Chondrocyte (in vitro differentiated cells): ENCODE results near the gene ARL13A. TPM values are rescaled to one million over a fixed set of nuclear protein-coding genes. Genes with fewer than 3 reads are reported as not detected.

Experiments used
- DNase-seq: peaks from one replicate; pipeline ENCODE4 v3.0.0; 2021; ENCODE audit warnings: mixed read lengths, low spot score
- H3K27ac Mint-ChIP-seq: one replicate; pipeline ENCODE4 v1.8.0; 2021; ENCODE audit warnings: mild to moderate bottlenecking, moderate library complexity, mixed read lengths; ENCODE audit not compliant: unreplicated experiment
- H3K27me3 Mint-ChIP-seq: 2 replicates; pipeline ENCODE4 v1.8.0; 2021; ENCODE audit warnings: low read depth, mixed read lengths
- H3K36me3 Mint-ChIP-seq: 2 replicates; pipeline ENCODE4 v1.8.0; 2021; ENCODE audit warnings: low read depth, mixed read lengths
- H3K4me1 Mint-ChIP-seq: 2 replicates; pipeline ENCODE4 v1.8.0; 2021; ENCODE audit warnings: low read depth, mild to moderate bottlenecking, mixed read lengths
- H3K4me3 Mint-ChIP-seq: one replicate; pipeline ENCODE4 v1.8.0; 2021; ENCODE audit warnings: mild to moderate bottlenecking, moderate library complexity, mixed read lengths; ENCODE audit not compliant: unreplicated experiment
- H3K9me3 Mint-ChIP-seq: 2 replicates; pipeline ENCODE4 v1.8.0; 2021; ENCODE audit warnings: low read depth, mixed read lengths
- total RNA-seq: library from RNA; stranded (reverse); gene quantifications from 3 replicates; pipeline ENCODE4 v1.2.1, GENCODE V29; 2021
- TF ChIP-seq, protein P1 (sequence below): fragments of 200-600 bp; sonication (generic); IDR thresholded peaks from 2 replicates; pipeline ENCODE4 v1.5.0; 2021; ENCODE audit warnings: antibody characterized with exemption, mild to moderate bottlenecking, moderate library complexity

ARL13A gene
- total RNA-seq, 1 donor from 2014 or later, result not detected

DNA sequence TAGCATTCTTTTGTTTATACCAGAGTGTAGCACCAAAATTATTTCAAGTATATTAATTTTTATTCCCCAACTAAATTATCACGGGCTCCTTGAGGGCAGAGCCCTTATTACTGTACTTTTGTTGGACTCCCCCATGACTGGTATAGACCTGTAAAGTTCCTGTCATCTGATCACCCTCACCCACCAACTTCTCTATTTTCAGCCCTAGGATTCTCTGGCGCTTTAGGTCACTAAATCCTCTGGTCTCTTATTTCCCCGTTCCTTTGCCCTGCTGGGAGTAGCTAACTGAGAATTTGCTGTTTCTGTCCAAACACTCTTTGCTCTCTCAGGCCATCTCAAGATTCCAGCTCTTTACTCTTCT is 37.6 kb upstream of the ARL13A start:
- peaks cover 14% of the 10 kb centered on the region for H3K9me3 Mint-ChIP-seq
- DNase-seq, result no peak
- no peak overlapping the region for H3K27ac Mint-ChIP-seq
- peaks cover 5% of the 10 kb centered on the region for H3K4me1 Mint-ChIP-seq
- H3K36me3 Mint-ChIP-seq, result peaks cover 5% of the 10 kb centered on the region
- H3K4me3 Mint-ChIP-seq, result no peak overlapping the region
- no peaks in the 10 kb centered on the region for H3K27me3 Mint-ChIP-seq
- TF ChIP-seq, protein P1, sequence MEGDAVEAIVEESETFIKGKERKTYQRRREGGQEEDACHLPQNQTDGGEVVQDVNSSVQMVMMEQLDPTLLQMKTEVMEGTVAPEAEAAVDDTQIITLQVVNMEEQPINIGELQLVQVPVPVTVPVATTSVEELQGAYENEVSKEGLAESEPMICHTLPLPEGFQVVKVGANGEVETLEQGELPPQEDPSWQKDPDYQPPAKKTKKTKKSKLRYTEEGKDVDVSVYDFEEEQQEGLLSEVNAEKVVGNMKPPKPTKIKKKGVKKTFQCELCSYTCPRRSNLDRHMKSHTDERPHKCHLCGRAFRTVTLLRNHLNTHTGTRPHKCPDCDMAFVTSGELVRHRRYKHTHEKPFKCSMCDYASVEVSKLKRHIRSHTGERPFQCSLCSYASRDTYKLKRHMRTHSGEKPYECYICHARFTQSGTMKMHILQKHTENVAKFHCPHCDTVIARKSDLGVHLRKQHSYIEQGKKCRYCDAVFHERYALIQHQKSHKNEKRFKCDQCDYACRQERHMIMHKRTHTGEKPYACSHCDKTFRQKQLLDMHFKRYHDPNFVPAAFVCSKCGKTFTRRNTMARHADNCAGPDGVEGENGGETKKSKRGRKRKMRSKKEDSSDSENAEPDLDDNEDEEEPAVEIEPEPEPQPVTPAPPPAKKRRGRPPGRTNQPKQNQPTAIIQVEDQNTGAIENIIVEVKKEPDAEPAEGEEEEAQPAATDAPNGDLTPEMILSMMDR, result no peak

DNA sequence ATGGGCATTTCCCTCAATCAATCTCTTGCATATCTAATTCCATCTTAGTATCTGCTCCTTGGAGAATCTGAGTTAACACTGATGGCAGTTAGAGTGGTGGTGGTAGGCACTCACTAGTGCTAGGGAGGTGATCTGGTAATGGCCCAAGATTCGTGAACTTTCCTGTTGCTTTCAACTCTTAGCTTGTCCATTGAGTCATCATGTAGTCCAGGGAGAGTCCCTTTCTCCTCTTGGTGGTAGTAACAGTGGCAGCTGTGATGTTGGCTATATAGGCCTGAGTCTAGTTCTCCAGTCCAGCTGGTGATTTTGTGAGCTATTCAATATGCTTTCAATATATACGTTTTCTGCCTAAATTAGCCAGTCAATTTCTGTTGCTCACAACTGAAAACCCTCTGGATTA is 33.7 kb upstream of the ARL13A start:
- no peak overlapping the region for H3K4me3 Mint-ChIP-seq
- TF ChIP-seq, protein P1, result no peak
- peaks cover 19% of the 10 kb centered on the region for H3K9me3 Mint-ChIP-seq
- no peak for DNase-seq
- no peaks in the 10 kb centered on the region for H3K4me1 Mint-ChIP-seq
- no peak overlapping the region for H3K27ac Mint-ChIP-seq
- H3K36me3 Mint-ChIP-seq, result peaks cover 5% of the 10 kb centered on the region
- H3K27me3 Mint-ChIP-seq, result no peaks in the 10 kb centered on the region

DNA sequence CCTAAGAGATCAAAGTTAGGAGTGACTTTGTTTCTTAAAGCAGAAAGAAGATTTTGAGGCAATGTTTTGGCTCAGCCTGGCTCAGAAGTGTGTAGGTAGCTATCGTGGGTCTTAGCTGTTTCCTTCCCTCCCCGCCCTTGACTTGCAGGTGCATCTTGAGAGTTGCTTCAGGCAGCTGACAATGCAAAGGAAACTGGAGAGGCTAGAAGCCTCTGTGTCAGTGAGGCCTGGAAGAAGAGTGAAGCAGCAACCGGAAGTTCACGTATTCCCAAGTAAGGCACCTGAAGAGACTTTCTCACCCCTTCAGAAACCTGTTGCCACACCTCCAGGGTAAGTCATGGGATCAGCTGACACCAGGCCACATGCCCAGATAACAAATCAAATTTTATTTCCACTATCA is 30.2 kb upstream of the ARL13A start:
- TF ChIP-seq, protein P1, result no peak
- Mint-ChIP-seq H3K9me3 (peaks cover 7% of the 10 kb centered on the region), H3K27ac (no peak overlapping the region), H3K4me3 (no peak overlapping the region), H3K4me1 (no peaks in the 10 kb centered on the region), H3K36me3 (no peaks in the 10 kb centered on the region), H3K27me3 (no peaks in the 10 kb centered on the region)
- DNase-seq, result no peak

DNA sequence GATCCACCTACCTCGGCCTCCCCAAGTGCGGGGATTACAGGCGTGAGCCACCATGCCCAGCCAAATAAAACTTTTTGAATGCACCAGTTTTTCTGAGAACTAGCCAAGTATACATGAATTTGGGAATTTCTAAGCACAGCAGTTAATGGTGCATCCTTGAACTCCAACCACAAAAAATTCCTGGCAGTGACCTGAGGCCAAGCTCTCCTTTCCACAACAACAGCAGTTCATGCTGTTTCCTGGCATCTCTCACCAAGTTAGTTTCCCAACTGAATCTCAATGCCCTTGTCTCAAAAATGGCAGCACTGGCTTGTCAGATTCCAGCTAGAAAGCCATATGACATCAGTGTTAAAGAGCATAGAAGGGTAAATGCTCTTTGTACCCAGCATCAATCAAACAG is 24.9 kb upstream of the ARL13A start:
- Mint-ChIP-seq H3K4me1 (no peaks in the 10 kb centered on the region), H3K27me3 (no peaks in the 10 kb centered on the region), H3K4me3 (no peak overlapping the region), H3K9me3 (peaks cover 4% of the 10 kb centered on the region), H3K27ac (no peak overlapping the region), H3K36me3 (no peaks in the 10 kb centered on the region)
- DNase-seq, result no peak
- TF ChIP-seq, protein P1, result no peak

DNA sequence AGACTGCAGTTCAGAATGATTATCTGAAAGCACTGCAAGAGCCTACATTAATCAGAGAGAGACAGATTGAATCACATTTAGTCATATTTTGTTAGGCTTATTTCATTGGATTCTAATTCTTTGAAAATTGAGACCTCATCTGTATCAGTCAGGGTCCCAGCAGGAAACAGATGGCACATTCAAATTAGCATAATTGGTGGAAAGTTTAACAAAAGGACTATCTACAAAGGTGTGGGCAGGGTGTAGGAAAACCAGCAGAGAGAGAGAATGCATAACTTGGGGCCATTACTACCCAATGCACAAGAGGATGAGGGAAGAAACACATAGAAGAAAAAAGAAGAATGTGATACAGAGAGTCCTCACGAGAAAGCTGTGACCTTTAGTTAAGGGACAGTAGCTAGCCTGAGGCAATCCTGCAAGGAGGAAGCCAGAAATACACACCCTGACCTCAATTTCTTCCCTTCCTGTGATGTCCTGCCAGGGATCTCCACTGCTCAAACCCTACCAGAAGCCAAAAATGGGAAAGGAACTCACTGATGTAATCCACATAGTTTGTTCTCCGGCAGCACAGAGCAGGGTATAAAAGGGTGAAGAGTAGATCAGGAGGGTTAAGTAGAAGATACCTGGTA is 23.1 kb upstream of the ARL13A start:
- DNase-seq, result no peak
- H3K36me3 Mint-ChIP-seq, result no peaks in the 10 kb centered on the region
- no peak overlapping the region for H3K4me3 Mint-ChIP-seq
- no peaks in the 10 kb centered on the region for H3K27me3 Mint-ChIP-seq
- H3K9me3 Mint-ChIP-seq, result peaks cover 4% of the 10 kb centered on the region
- TF ChIP-seq, protein P1, result no peak
- no peaks in the 10 kb centered on the region for H3K4me1 Mint-ChIP-seq
- H3K27ac Mint-ChIP-seq, result no peak overlapping the region
